ENCODE measurements around the gene TP53I13. TPM values are rescaled to one million over a fixed set of nuclear protein-coding genes. Genes with fewer than 3 reads are reported as not detected.

TP53I13 gene
- total and polyA plus RNA-seq, 2 donors (not counting 3 experiments of a cell fraction or from before 2014, with no cell fraction given) = 41.1 to 42.7 TPM

DNA sequence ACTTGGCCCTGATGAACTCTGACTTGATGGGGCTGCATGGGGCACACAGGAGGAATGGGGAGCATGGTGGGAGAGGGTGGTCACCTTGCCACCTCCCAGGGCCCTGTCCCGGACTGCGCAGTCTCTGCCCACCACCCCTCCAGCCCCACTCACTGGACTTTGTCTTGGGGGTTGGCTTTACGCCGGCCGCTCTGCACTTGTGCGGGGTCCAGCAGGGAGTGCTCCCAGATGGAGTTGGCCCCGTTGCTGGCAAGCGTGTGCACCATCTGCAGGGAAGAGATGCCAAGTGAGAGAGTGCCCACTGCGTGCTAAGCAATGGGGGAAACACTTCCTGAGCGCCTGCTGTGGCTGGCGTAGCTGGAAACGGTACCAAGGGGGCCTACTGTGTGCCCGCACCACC, 14.3 kb downstream of the TP53I13 start:
- TF ChIP-seq, protein P1, sequence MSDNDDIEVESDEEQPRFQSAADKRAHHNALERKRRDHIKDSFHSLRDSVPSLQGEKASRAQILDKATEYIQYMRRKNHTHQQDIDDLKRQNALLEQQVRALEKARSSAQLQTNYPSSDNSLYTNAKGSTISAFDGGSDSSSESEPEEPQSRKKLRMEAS (IDR thresholded peaks at IDR 0.05; ENCODE audit: insufficient read depth, insufficient read length) = no peak
- TF ChIP-seq GATA2 (IDR thresholded peaks at IDR 0.05; ENCODE audit: insufficient read depth, insufficient read length, low read depth, low read length) (no peak), MYC (IDR thresholded peaks at IDR 0.05; ENCODE audit: low read depth, low read length) (no peak), POLR2AphosphoS5 (IDR thresholded peaks at IDR 0.05; ENCODE audit: insufficient read depth, low read depth, low read length) (no peak), EZH2 (IDR thresholded peaks at IDR 0.05; ENCODE audit: borderline replicate concordance, low read depth, low read length, severe bottlenecking) (no peak), JUN (IDR thresholded peaks at IDR 0.05; ENCODE audit: borderline replicate concordance, insufficient read depth, insufficient read length, low read depth) (no peak), POLR2A (IDR thresholded peaks at IDR 0.05; ENCODE audit: low read depth, low read length) (no peak)
- TF ChIP-seq, protein P2, sequence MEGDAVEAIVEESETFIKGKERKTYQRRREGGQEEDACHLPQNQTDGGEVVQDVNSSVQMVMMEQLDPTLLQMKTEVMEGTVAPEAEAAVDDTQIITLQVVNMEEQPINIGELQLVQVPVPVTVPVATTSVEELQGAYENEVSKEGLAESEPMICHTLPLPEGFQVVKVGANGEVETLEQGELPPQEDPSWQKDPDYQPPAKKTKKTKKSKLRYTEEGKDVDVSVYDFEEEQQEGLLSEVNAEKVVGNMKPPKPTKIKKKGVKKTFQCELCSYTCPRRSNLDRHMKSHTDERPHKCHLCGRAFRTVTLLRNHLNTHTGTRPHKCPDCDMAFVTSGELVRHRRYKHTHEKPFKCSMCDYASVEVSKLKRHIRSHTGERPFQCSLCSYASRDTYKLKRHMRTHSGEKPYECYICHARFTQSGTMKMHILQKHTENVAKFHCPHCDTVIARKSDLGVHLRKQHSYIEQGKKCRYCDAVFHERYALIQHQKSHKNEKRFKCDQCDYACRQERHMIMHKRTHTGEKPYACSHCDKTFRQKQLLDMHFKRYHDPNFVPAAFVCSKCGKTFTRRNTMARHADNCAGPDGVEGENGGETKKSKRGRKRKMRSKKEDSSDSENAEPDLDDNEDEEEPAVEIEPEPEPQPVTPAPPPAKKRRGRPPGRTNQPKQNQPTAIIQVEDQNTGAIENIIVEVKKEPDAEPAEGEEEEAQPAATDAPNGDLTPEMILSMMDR (IDR thresholded peaks at IDR 0.05; ENCODE audit: extremely low read depth in 1 of 2, insufficient read depth in 1 of 2, low read depth in 1 of 2, low read length in 2 of 2) = no peak
- intact Hi-C loops (cut with micrococcal nuclease) (no loop called here), dilution Hi-C loops (cut with MboI; ENCODE audit: extremely low pct_ligation_motif_present, low sequenced_read_pairs) (no loop called here)
- Histone ChIP-seq H2AFZ (ENCODE audit: low read depth, low read length) (no peak overlapping the region), H3K9me1 (replicated peaks; ENCODE audit: control insufficient read depth, extremely low read depth, insufficient read depth, low read length) (no peaks in the 10 kb centered on the region), H3K9me3 (replicated peaks; ENCODE audit: control insufficient read depth, insufficient read depth, low read length) (no peaks in the 10 kb centered on the region), H3K36me3 (ENCODE audit: control insufficient read depth in 2 of 2, extremely low read depth in 1 of 2, insufficient read depth in 2 of 2, low read length in 2 of 2) (peaks cover 18 to 32% of the 10 kb centered on the region in 2 experiments), H3K4me1 (ENCODE audit: control insufficient read depth, extremely low read depth, insufficient read depth, low read length) (peaks cover 41% of the 10 kb centered on the region), H3K79me2 (ENCODE audit: control insufficient read depth, insufficient read depth, low read length) (peaks cover 63% of the 10 kb centered on the region), H4K20me1 (replicated peaks; ENCODE audit: control insufficient read depth, extremely low read depth, insufficient read depth, low read length) (no peaks in the 10 kb centered on the region), H3K4me3 (replicated peaks in 1 of 3; ENCODE audit: insufficient read depth in 1 of 3, low read depth in 1 of 3, low read length in 3 of 3) (no peak overlapping the region), H3K9ac (replicated peaks; ENCODE audit: extremely low read depth, insufficient read depth, low read length) (no peak overlapping the region), H3K27ac (ENCODE audit: insufficient read depth, low read depth, low read length) (no peak overlapping the region), H3K27me3 (ENCODE audit: control insufficient read depth in 2 of 2, insufficient read depth in 2 of 2, low read length in 2 of 2) (no peaks in the 10 kb centered on the region), H3K4me2 (ENCODE audit: insufficient read depth, low read length) (no peak overlapping the region)
- no peak for DNase-seq (ENCODE audit: low read depth, low spot score)
- CTCF ChIA-PET = interaction anchor here (4.3 to 9.4 kb wide), 2 partner anchors 10 to 33 kb away, joined by 113 to 152 read pairs; partner anchors contain the start of gene ANKRD13B
- no peak for FAIRE-seq
- POLR2A ChIA-PET = no interaction called here
- no TSS peak for BruUV-seq (replicated peaks)
